C4-2B (cell line): ENCODE data around the gene ZFYVE1.

ENCODE experiments used
- CTCF ChIP-seq: fragments of 450-650 bp; conservative IDR thresholded peaks from 2 replicates; pipeline ENCODE4 v1.5.1; 2017; ENCODE audit warnings: mild to moderate bottlenecking
- ZFX ChIP-seq: fragments of 450-650 bp; IDR thresholded peaks from 2 replicates; pipeline ENCODE4 v1.6.1; 2017

- TF ChIP-seq CTCF (no peak), ZFX (no peak)
Measured at GRCh38 chr14:72996916-72997315, 30.0 kb downstream of the ZFYVE1 start.
